Neuronal stem cell (in vitro differentiated cells): ENCODE data around the gene ZNF512B.

Source experiments
- DNase-seq: peaks from one replicate; pipeline ENCODE4 v3.0.0-alpha.2; 2013; ENCODE audit warnings: low spot score
- H2AFZ ChIP-seq: one replicate; pipeline ENCODE4 v1.6.1; 2013; ENCODE audit warnings: mild to moderate bottlenecking, low read length, inconsistent platforms
- H2AK5ac ChIP-seq: 2 replicates; pipeline ENCODE4 v1.6.1; 2013; ENCODE audit warnings: low read depth, mild to moderate bottlenecking, inconsistent platforms, low read length, moderate library complexity, mixed read lengths
- H2BK120ac ChIP-seq: 2 replicates; pipeline ENCODE4 v1.6.1; 2013; ENCODE audit warnings: low read depth, mild to moderate bottlenecking, inconsistent platforms, low read length, moderate library complexity, mixed read lengths
- H2BK12ac ChIP-seq: one replicate; pipeline ENCODE4 v1.6.1; 2013; ENCODE audit warnings: low read length, inconsistent platforms
- H2BK15ac ChIP-seq: 2 replicates; pipeline ENCODE4 v1.6.1; 2013; ENCODE audit warnings: mild to moderate bottlenecking, low read length, inconsistent platforms, mixed read lengths
- H2BK5ac ChIP-seq: one replicate; pipeline ENCODE4 v1.6.1; 2013; ENCODE audit warnings: inconsistent platforms, mild to moderate bottlenecking, low read length, moderate library complexity
- H3K14ac ChIP-seq: one replicate; pipeline ENCODE4 v1.6.1; 2013; ENCODE audit warnings: low read length, inconsistent platforms
- H3K18ac ChIP-seq: 2 replicates; pipeline ENCODE4 v1.6.1; 2013; ENCODE audit warnings: low read length, inconsistent platforms
- H3K23ac ChIP-seq: 2 replicates; pipeline ENCODE4 v1.6.1; 2013; ENCODE audit warnings: low read depth, mild to moderate bottlenecking, mixed read lengths, low read length, inconsistent platforms; ENCODE audit not compliant: poor library complexity
- H3K27ac ChIP-seq: replicated peaks from 3 replicates; pipeline ENCODE4 v1.5.1; 2013; ENCODE audit warnings: low read length, inconsistent platforms
- H3K27me3 ChIP-seq, 3 experiments: 2 replicates each; pipeline ENCODE4 v1.6.1; 2013; ENCODE audit warnings: low read length in 3 of 3, mild to moderate bottlenecking in 2 of 3, inconsistent platforms in 1 of 3, low read depth in 1 of 3, mixed read lengths in 1 of 3, moderate library complexity in 1 of 3; ENCODE audit not compliant: control insufficient read depth in 3 of 3, insufficient read depth in 3 of 3
- H3K36me3 ChIP-seq, 2 donors: replicated peaks in 1 of 2; 2 replicates each; pipeline ENCODE4 v1.6.1; 2013; ENCODE audit warnings: low read length in 2 of 2; ENCODE audit not compliant: control insufficient read depth in 2 of 2, insufficient read depth in 2 of 2
- H3K4ac ChIP-seq: 2 replicates; pipeline ENCODE4 v1.6.1; 2013; ENCODE audit warnings: inconsistent platforms, mild to moderate bottlenecking, low read length, moderate library complexity
- H3K4me1 ChIP-seq, 2 donors: 1 replicate in 1 of 2; 2 replicates in 1 of 2; pipeline ENCODE4 v1.6.1; 2013; ENCODE audit warnings: low read length in 2 of 2, low read depth in 1 of 2; ENCODE audit not compliant: control insufficient read depth in 2 of 2, insufficient read depth in 1 of 2
- H3K4me2 ChIP-seq: one replicate; pipeline ENCODE4 v1.6.1; 2013; ENCODE audit warnings: mild to moderate bottlenecking, low read length, inconsistent platforms; ENCODE audit not compliant: insufficient read depth, poor library complexity, severe bottlenecking
- H3K4me3 ChIP-seq, 2 donors: 2 replicates each; pipeline ENCODE4 v1.5.1; 2013; ENCODE audit warnings: low read length in 2 of 2, mild to moderate bottlenecking in 2 of 2, inconsistent platforms in 1 of 2, moderate library complexity in 1 of 2
- H3K79me1 ChIP-seq: one replicate; pipeline ENCODE4 v1.6.1; 2013; ENCODE audit warnings: low read depth, mild to moderate bottlenecking, inconsistent platforms, low read length, moderate library complexity
- H3K9ac ChIP-seq: one replicate; pipeline ENCODE4 v1.6.1; 2013; ENCODE audit warnings: mild to moderate bottlenecking, low read depth, low read length, inconsistent platforms; ENCODE audit not compliant: poor library complexity
- H3K9me3 ChIP-seq, 2 donors: replicated peaks in 1 of 2; 2 replicates each; pipeline versions ENCODE3 to v1.6.1; 2013; ENCODE audit warnings: low read length in 2 of 2, mild to moderate bottlenecking in 2 of 2, inconsistent platforms in 1 of 2, low read depth in 1 of 2, mixed read lengths in 1 of 2, moderate library complexity in 1 of 2; ENCODE audit not compliant: control insufficient read depth in 2 of 2, insufficient read depth in 1 of 2
- H4K8ac ChIP-seq: one replicate; pipeline ENCODE4 v1.6.1; 2013; ENCODE audit warnings: low read depth, mild to moderate bottlenecking, inconsistent platforms, low read length, moderate library complexity
- H4K91ac ChIP-seq: one replicate; pipeline ENCODE4 v1.6.1; 2013; ENCODE audit warnings: low read length, low read depth, mild to moderate bottlenecking, inconsistent platforms; ENCODE audit not compliant: poor library complexity
- WGBS, 2 donors: extraction: QIAGEN DNeasy Blood & Tissue Kit; methylation state at CpG; one replicate each; pipeline ENCODE4 v1.1.7; 2013; ENCODE audit warnings: missing lambda C conversion rate in 2 of 2, mixed read lengths in 1 of 2; ENCODE audit not compliant: insufficient read length in 2 of 2, insufficient replicate concordance in 1 of 2; ENCODE audit errors: extremely low coverage in 2 of 2; 5-methylcytosine and 5-hydroxymethylcytosine counted together

Gene ZNF512B

DNA sequence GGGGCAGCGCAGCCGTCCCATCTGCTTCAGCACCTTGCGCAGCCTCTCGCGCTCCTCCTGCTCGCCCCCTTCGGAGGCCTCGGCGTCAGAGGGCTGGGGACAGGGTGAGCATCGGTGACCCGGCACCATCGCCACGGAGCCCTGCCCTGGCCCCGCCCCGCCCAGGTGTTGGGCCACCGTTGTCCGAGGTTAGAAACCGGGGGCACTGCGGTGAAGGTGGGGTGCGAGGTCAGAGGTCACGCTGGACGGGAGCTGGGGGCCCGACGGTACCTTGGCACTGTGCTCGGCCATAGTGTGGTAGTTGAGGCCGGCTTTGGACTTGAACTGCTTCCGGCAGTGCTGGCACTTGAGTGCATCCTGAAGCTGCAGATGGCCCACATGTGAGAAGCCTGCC is 6.4 kb downstream of the ZNF512B start:
- Histone ChIP-seq H3K4me2 (no peak overlapping the region), H3K23ac (no peak overlapping the region), H3K18ac (no peak overlapping the region), H3K79me1 (peaks cover 9% of the 10 kb centered on the region), H2AK5ac (no peak overlapping the region), H3K9ac (no peak overlapping the region), H3K27me3 (no peaks in the 10 kb centered on the region), H4K8ac (no peak overlapping the region), H3K9me3 (peaks cover 0 to 31% of the 10 kb centered on the region in 2 donors), H3K36me3 (peaks cover 61 to 81% of the 10 kb centered on the region in 2 donors), H2BK120ac (no peak overlapping the region), H2AFZ (no peak overlapping the region), H4K91ac (no peak overlapping the region), H3K4me3 (no peak overlapping the region), H3K4ac (no peak overlapping the region), H3K27ac (no peak overlapping the region), H2BK12ac (no peak overlapping the region), H3K14ac (no peak overlapping the region), H2BK15ac (no peak overlapping the region), H3K4me1 (peaks cover 9 to 12% of the 10 kb centered on the region in 2 donors), H2BK5ac (no peak overlapping the region)
- WGBS, 2 donors = no CpG with 5 or more reads among the region's 27 CpGs
- DNase-seq = no peak

DNA sequence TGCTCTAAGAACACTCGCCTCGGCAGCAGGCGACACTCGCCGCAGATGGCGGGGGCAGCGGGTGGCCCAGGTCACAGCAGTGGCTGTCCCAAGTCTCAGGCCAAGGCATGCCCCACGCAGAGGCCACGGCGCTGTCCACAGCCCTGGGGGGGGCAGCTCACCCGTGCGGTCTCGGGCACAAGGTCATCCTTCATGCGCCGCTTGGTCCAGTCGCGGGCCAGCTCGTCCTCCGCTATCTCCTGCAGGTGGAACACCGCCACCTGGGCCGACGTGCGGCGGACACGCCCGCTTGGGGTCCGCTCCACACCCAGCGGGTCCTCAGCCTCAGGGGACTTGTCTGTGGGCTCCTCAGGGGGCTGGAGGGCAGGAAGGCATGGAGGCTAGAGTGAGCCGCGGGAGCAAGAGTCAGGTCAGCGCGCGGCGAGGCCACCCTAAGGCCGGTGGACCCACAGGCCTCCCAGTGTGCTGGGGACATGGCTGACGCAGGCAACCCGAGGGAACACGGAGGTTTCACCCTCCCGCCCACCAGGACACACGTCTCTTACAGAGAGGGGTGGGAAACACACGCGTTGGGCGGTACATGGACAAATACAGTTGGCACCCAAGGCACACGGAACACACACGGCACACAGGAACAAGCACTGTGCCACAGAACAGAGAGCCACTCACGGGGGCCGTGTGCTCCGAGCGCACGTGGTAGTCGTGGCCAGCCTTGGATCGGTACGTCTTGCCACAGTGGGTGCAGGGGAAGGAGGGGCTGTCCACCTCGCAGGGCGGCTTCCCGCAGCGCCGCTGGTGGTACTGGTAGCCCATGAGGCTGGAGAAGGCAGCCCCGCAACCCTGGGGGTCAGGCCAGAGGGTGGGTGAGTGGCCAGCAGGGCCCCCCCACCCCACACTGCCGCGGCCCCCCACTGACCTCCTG is 7.0 kb downstream of the ZNF512B start:
- H3K4me1 ChIP-seq = peaks cover 9 to 13% of the 10 kb centered on the region in 2 donors

DNA sequence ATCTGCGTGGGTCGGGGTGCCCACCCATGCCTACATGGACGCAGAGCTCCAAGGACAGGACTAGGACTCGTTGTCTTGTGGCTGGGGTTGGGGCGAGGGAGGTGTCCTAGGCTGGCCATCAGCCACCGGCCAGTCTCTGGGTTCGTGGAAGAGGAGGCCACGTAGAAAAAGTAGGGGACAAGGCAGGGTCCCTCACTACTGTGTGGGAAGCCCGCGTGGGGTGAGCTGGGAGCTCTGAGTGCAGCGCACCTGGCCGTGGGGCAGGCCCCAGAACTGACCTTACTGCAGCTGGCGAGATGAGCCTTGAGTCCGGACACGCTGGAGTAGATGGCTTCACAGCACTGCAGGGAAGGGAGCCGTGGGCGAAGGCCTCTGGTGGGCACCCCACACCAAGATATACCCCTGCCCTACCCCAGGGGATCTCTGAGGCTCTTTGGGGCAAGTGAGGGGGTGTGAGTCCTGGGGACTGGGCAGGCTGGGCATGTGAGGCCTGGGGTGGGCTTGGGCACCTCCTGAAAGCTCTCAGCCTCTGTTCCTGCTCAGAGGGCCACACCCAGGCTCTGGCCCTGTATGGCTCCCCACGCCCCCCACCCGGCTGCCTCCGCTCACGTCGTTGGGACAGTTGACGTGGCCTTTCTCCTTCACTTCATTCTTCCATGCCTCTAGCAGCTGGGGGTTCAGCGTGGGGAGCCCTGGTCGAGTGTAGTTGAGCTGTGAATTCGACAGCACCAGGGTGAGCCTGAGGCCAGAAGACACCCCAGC is 7.9 kb downstream of the ZNF512B start:
- no peak overlapping the region for H3K18ac ChIP-seq
- peak overlapping the region; percentile 12 for H3K23ac ChIP-seq
- peaks cover 8% of the 10 kb centered on the region for H3K79me1 ChIP-seq
- H3K36me3 ChIP-seq = peaks cover 48 to 70% of the 10 kb centered on the region in 2 donors
- no peak overlapping the region for H3K4me3 ChIP-seq
- no peak overlapping the region for H2BK12ac ChIP-seq
- H4K91ac ChIP-seq = no peak overlapping the region
- no peaks in the 10 kb centered on the region for H3K27me3 ChIP-seq
- no peak overlapping the region for H2AK5ac ChIP-seq
- no peak overlapping the region for H3K14ac ChIP-seq
- WGBS, 2 donors = no CpG with 5 or more reads among the region's 26 CpGs
- H3K27ac ChIP-seq = no peak overlapping the region
- H2BK15ac ChIP-seq = no peak overlapping the region
- H3K4me1 ChIP-seq = peaks cover 16 to 18% of the 10 kb centered on the region in 2 donors
- H3K4me2 ChIP-seq = no peak overlapping the region
- H2BK5ac ChIP-seq = no peak overlapping the region
- H4K8ac ChIP-seq = no peak overlapping the region
- peak overlapping the region; percentile 44 for H3K9ac ChIP-seq
- no peak overlapping the region for H3K4ac ChIP-seq
- DNase-seq = no peak
- no peak overlapping the region for H2BK120ac ChIP-seq
- no peak overlapping the region for H2AFZ ChIP-seq
- peaks cover 0 to 18% of the 10 kb centered on the region in 2 donors for H3K9me3 ChIP-seq

More for the DNA sequence above, 7.0 kb downstream of the ZNF512B start:
- Histone ChIP-seq H4K91ac (no peak overlapping the region), H2AK5ac (no peak overlapping the region), H3K36me3 (peaks cover 56 to 79% of the 10 kb centered on the region in 2 donors), H3K9me3 (peaks cover 0 to 26% of the 10 kb centered on the region in 2 donors), H3K18ac (no peak overlapping the region), H3K27ac (no peak overlapping the region), H3K14ac (no peak overlapping the region), H3K4me3 (no peak overlapping the region), H3K27me3 (no peaks in the 10 kb centered on the region), H3K23ac (no peak overlapping the region), H2BK15ac (no peak overlapping the region), H3K4me2 (no peak overlapping the region), H2BK5ac (no peak overlapping the region), H4K8ac (no peak overlapping the region), H2BK12ac (no peak overlapping the region), H3K9ac (peak overlapping the region; percentile 70), H3K4ac (no peak overlapping the region), H3K79me1 (peaks cover 8% of the 10 kb centered on the region), H2AFZ (no peak overlapping the region), H2BK120ac (no peak overlapping the region)
- WGBS, 2 donors = no CpG with 5 or more reads among the region's 61 CpGs
- DNase-seq = no peak
